ENCODE results near the gene UGT1A5.
"Not testable (repeated sequence)": the region's sequence is repeated elsewhere in the genome, so short reads cannot be mapped to it uniquely, and the experiment has no call there.

The UGT1A5 gene

GRCh38 chr2:233746475-233747282 lies 34.0 kb downstream of the UGT1A5 start:
- DNase-seq = no peak

GRCh38 chr2:233747283-233747544 lies 34.5 kb downstream of the UGT1A5 start:
- no peak for DNase-seq

DNA sequence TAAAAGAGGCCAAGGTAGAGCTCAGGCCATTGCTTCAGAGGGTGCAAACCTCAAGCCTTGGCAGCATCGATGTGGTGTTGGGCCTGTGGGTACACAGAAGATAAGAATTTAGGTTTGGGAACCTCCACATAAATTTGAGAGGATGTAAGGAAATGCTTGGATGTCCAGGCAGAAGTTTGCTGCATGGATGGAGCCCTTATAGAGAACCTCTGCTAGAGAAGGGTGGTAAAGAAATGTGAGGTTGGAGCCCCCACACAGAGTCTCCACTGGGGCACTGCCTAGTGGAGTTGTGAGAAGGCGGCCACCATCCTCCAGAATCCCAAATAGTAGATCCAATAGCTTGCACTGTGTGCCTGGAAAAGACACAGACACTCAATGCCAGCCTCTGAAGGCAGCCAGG lies 38.0 kb downstream of the UGT1A5 start:
- DNase-seq = not testable (repeated sequence)

- DNase-seq = not testable (repeated sequence)
Observed at GRCh38 chr2:233751212-233752009, 38.7 kb downstream of the UGT1A5 start.

DNA sequence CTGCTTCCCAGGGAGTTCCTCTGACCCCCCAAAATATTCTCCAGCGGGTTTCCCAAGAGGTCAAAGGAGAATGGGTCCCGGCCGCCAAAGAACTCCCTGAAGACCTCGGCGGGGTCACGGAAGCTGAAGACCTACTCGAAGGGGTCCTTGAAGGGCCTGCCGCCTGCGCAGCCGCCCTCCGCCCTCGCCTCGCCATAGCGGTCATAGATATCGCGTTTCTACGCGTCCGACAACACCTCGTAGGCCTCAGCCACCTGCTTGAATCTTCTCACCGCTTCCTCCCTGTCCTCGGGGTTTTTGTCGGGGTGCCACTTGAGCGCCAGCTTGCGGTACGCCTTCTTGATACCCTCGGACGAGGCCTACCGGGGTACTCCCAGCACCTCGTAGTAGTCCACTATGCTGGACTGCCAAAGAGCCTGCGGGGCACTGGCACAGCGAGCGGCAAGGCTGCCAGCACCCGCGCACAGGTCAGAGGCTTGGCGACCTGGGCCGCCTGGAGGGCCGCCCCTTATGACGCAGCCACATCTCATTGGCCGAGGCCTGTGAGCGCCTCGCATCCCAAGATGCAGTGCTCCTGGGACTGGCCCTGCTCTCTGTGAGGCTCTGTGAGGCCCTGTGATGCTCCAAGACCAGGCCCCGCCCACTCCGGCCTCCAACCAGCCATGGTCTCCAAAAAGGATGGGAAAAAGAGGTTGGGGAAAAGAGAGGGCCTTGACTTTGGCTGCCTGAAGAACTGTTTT lies 42.3 kb downstream of the UGT1A5 start:
- no peak for DNase-seq

DNA sequence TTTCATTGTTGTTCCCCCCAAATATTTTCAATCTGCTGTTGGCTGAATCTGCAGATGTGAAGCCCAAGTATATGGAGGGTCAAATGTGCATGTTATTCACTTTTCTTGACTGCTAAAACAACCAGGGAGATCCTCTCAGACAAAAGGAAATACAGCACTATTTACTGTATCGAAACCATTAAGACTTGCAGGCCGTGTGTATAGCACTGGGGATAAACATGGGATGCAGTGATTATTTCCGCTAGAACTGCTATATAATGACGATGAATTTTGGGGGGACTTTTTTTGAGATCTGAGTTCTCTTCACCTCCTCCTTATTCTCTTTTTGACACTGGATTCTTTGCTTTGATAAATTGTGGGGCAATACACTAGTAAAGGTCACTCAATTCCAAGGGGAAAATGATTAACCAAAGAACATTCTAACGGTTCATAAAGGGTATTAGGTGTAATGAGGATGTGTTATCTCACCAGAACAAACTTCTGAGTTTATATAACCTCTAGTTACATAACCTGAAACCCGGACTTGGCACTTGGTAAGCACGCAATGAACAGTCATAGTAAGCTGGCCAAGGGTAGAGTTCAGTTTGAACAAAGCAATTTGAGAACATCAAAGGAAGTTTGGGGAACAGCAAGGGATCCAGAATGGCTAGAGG lies 43.8 kb downstream of the UGT1A5 start:
- DNase-seq = no peak

DNA sequence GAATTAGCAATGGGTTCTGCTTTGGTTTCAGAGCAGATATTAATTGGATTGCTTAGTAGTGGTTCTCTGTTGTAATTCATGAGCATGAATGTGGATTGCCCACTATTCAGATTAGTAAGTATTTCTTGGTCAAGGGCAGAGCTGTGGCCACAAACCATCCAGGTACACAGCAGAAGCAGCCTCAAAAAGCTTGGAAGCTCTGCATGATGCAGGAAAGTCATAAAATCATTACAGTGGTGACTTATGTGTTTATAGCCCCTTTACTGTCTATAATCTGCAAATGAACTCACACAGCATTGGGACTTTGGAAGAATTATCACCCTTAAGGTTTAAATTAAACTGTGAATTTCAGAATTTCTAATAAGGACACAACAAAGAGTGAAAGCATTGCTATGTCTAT lies 45.4 kb downstream of the UGT1A5 start:
- DNase-seq = no peak

DNA sequence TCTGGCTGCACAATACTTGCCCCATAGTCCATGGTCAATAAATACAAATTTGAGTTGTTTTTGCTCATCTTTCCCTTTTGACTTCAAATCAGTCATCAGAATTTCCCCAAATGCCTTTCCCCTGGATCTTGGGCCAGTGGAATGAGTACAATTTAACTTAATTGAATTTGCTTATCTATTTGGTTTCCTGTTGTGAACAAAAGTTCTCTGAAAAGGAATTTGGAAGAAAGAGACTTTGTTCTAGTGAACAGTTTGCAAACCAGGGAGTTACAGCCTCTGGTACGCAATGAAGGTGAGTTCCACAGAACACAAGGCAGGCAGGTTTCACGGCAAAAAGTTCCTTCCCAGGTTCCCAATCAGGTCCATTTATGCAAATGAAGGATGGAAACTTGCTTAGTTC lies 46.1 kb downstream of the UGT1A5 start:
- no peak for DNase-seq

DNA sequence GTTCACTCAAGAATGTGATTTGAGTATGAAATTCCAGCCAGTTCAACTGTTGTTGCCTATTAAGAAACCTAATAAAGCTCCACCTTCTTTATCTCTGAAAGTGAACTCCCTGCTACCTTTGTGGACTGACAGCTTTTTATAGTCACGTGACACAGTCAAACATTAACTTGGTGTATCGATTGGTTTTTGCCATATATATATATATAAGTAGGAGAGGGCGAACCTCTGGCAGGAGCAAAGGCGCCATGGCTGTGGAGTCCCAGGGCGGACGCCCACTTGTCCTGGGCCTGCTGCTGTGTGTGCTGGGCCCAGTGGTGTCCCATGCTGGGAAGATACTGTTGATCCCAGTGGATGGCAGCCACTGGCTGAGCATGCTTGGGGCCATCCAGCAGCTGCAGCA lies 47.3 kb downstream of the UGT1A5 start, which contains the start of gene UGT1A1:
UGT1A1 (plus strand) TSS at position 228 of the 400 bp plus-strand sequence; CDS start at position 246, 18 bp downstream.
- no peak for DNase-seq

GRCh38 chr2:233761040-233761769 lies 48.5 kb downstream of the UGT1A5 start:
- no peak for DNase-seq

DNA sequence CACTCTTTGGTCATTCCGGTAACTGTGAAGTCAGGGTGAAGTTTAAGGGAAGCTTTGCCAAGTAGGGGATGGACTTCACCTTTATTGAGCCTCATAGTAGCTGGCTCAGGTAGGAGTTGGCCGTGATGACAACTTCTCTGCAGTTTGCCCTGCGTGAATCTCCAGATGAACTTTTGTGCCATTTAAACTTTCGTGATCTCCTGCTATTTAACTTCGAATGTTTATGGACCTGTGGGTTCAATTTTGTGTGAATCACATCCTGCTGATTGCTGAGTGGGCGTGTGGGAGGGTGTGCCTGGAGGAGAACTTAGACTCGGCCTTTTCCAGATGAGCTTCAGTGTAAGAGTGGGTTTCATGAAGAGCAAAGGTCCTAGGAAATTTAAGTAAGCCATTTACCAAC lies 51.6 kb downstream of the UGT1A5 start:
- DNase-seq = no peak

- DNase-seq = no peak
Observed at GRCh38 chr2:233764761-233765160, 52.1 kb downstream of the UGT1A5 start.

- no peak for DNase-seq
Observed at GRCh38 chr2:233766416-233766815, 53.7 kb downstream of the UGT1A5 start.

GRCh38 chr2:233768076-233768475 lies 55.4 kb downstream of the UGT1A5 start:
- DNase-seq = no peak

GRCh38 chr2:233769260-233769659 lies 56.6 kb downstream of the UGT1A5 start:
- DNase-seq = no peak

- DNase-seq = no peak
Observed at GRCh38 chr2:233772153-233772552, 59.4 kb downstream of the UGT1A5 start.

GRCh38 chr2:233772583-233772982 lies 59.9 kb downstream of the UGT1A5 start:
- DNase-seq = no peak

GRCh38 chr2:233773854-233774253 lies 61.1 kb downstream of the UGT1A5 start:
- no peak for DNase-seq

- no peak for DNase-seq
Observed at GRCh38 chr2:233775414-233775813, 62.7 kb downstream of the UGT1A5 start.

DNA sequence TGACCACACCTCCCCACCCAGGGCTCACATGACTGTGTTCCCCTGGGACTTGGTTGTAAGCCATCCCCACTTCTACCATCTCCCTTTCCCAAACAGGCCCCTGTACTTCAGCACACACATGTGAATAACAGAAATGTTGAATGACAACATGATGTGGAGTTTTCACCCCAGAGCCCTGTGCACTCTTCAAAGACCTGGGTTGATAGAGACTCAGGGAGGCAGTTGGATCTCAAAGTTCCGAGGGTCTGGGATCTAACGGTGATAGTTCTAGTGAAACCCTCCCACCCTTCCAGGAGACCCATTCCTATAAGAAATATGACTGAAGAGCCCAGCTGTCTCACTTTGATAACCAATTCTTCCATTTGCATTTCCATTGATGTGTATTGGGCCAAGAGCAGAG lies 65.3 kb downstream of the UGT1A5 start, which contains the start of gene MROH2A:
MROH2A (plus strand) TSS at position 301 of the 400 bp plus-strand sequence. CDS start 1,029 bp downstream, outside the sequence.
- DNase-seq = no peak

DNA sequence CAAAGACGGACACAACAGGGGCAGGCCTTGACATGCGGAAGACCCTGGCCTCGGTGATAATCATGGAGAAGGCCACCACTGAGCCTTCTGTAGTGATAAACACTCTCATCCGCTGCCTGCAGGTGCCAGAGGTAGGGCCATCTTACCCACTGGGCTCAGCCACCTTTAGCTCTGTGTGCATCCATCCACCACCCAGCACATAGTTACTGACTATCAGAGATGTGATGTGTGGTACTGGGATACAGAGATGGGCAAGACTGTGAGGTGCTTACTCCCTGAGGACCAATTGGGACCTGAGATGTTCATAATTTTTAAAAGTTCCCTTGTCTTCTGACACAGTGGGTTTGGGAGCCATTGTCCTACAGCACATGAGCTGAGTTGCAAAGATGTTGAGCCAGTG lies 67.0 kb downstream of the UGT1A5 start:
- DNase-seq = no peak

GRCh38 chr2:233780771-233781170 lies 68.1 kb downstream of the UGT1A5 start:
- DNase-seq = no peak

All from hematopoietic multipotent progenitor cell treated with erythropoietin and hydrocortisone succinate and interleukin-3 and kit ligand, for 6 days (in vitro differentiated cells).